Activated naive CD4-positive, alpha-beta T cell treated with Interleukin-2 at 50 U/mL for 16 hours (primary cell): ENCODE data around the gene PNRC1.
"Not testable (repeated sequence)": the region's sequence is repeated elsewhere in the genome, so short reads cannot be mapped to it uniquely, and the experiment has no call there.

Source experiments
- DNase-seq: peaks from one replicate; pipeline ENCODE4 v3.0.0-alpha.2; 2020

The PNRC1 gene

GRCh38 chr6:89063881-89064280 is 16.7 kb upstream of the PNRC1 start:
- DNase-seq, result no peak

DNA sequence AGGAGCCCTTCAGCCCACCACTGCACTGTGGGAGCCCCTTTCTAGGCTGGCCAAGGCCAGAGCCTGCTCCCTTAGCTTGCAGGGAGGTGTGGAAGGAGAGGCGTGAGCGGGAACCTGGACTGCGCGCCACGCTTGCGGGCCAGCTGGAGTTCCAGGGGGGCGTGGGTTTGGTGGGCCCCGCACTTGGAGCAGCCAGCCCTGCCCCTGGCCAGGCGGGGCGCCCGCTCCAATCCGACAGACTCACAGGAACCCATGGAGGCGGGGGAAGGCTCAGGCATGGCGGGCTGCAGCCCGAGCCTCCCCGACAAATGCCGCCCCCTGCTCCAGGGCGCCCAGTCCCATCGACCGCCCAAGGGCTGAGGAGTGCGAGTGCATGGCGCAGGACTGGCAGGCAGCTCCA is 15.6 kb upstream of the PNRC1 start:
- DNase-seq, result not testable (repeated sequence)

GRCh38 chr6:89066121-89066520 is 14.4 kb upstream of the PNRC1 start:
- not testable (repeated sequence) for DNase-seq

DNA sequence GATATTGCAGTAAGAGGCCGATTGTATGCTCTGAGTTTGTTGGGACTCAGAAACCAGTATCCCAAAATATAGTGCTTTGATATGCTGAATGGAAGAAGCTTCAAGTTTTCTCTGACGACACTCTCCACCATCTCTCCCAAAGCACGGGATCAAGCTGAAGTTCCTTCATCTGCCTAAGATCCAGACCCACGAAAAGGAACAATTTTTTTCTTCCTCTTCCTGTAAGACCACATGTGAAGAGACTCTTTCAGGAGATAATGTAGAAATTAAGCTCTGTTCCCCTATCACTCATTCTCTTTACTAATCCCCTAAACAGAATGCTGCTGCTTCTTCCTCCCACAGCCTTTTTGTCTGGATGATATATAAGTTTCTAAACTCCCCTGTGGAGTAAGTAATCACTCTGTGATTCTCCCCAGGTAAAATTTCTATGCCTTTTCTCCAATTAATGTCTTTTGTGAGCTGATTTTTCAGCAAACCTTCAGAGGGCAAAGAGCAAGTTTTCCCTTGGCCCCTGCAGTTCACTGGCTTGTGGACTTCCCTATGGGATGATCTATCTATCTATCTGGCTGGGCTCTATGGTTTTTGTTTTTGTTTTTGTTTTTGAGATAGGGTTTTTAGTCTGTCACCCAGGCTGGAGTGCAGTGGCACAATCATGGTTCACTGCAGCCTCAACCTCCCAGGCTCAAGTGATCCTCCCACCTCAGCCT is 13.5 kb upstream of the PNRC1 start:
- no peak for DNase-seq

DNA sequence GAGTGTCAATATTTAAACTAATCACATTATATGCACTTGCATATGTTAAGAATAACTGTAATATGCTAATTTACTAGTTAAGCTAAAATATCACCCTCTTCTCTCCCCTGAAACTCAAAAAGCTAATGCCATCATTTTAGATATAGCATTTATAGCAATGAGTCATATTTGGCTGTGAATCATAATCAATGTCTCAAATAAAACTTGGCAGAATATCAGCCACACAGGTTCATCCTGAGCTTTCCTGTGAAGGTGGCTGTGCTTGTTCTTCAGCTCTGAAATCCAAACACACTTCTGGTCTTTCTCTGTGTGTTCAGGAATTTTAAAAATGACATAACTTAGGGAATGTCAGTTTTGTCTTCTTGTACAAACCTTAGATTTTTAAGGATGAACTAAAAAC is 12.8 kb upstream of the PNRC1 start:
- no peak for DNase-seq

- no peak for DNase-seq
Observed at GRCh38 chr6:89068695-89069094, 11.9 kb upstream of the PNRC1 start.

DNA sequence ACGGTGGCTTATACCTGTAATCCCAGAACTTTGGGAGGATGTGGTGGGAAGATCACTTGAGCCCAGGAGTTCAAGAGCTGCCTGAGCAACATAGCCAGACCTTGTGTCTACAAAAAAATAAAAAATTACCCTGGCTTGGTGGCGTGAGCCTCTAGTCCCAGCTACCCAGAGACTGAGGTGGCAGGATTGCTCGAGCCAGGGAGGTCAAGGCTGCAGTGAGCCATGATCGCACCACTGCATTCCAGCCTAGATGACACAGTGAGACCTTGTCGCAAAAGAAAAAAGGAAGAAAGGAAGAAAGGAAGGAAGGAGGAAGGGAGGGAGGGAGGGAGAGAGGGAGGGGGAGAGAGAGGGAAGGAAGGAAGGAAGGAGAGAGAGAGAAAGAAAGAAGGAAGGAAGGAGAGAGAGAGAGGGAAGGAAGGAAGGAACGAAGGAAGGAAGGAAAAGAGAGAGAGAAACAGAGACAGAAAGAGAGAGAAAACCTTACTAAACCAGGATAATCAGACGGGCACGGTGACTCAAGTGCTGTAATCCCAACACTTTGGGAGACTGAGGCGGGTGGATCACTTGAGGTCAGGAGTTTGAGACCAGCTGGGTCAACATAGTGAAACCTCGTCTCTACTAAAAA is 10.9 kb upstream of the PNRC1 start:
- DNase-seq, result no peak

DNA sequence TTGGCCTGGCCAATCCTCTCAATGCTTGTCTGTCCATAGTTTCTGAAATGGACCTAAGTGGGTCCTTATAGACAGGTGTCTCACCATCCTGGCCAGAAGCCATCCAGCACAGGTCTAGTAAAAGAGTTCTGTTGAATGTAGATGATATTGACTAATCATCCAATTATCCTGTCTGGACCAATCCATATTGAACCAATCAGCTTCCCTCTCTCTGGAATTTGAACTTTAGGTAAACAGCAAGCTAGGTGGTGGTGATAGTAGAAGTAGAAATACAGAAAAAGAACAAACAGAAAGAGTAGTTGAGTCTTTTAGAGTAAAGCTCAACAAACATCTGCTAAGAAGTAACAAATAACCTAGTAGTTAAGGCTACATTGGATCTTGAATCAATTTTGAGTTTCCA is 9.5 kb upstream of the PNRC1 start:
- DNase-seq, result no peak

DNA sequence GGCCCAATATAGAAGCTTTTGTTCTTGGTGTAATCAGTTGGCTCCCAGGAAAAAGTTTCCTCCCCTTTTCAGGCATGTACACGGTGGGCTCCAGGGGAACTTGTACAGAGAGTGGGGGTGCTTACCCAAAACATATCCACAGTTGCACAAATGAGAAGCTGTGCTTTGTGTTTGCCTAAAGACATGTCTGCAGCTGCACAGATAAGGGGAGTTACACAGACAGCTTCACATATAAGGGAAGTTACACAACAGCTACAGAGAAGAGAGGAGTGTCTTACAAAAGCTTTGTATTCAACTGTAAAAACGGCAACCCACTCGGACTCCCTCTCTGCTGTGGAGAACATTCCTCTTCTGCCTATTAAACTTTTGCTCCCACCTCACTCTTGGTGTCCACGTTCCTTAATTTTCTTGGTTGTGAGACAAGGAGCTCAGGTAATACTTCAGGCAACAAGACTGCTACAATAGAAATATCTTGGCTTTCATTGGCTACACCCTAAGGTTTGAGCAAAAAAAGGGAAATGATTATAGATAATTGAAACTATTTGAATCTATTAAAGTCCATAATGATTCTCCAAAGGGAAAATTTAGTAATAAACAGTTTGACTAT is 7.4 kb upstream of the PNRC1 start:
- no peak for DNase-seq

DNA sequence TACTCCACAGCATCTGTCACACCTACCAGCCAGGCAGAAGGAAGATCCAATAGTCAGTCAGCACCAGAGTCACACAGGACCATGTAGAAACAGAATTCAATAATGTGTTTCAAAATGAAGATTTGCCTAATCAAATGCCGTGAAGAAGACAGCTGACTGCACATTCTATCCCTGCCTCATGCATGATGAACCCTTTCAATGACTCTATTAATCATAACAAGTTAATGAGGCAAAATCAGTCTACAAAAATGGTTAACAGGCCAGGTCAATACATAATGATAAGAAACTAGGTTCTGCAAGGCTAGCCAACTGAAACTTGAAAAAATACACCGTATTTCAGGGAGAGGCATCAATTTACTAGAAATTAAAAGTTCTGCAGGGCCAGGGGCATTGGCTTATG is 6.7 kb upstream of the PNRC1 start:
- DNase-seq, result no peak

- peak; percentile 60 for DNase-seq
Observed at GRCh38 chr6:89079511-89080234, 878 bp upstream of the PNRC1 start.

- DNase-seq, result no peak
Observed at GRCh38 chr6:89081129-89081422, 525 bp downstream of the PNRC1 start.

DNA sequence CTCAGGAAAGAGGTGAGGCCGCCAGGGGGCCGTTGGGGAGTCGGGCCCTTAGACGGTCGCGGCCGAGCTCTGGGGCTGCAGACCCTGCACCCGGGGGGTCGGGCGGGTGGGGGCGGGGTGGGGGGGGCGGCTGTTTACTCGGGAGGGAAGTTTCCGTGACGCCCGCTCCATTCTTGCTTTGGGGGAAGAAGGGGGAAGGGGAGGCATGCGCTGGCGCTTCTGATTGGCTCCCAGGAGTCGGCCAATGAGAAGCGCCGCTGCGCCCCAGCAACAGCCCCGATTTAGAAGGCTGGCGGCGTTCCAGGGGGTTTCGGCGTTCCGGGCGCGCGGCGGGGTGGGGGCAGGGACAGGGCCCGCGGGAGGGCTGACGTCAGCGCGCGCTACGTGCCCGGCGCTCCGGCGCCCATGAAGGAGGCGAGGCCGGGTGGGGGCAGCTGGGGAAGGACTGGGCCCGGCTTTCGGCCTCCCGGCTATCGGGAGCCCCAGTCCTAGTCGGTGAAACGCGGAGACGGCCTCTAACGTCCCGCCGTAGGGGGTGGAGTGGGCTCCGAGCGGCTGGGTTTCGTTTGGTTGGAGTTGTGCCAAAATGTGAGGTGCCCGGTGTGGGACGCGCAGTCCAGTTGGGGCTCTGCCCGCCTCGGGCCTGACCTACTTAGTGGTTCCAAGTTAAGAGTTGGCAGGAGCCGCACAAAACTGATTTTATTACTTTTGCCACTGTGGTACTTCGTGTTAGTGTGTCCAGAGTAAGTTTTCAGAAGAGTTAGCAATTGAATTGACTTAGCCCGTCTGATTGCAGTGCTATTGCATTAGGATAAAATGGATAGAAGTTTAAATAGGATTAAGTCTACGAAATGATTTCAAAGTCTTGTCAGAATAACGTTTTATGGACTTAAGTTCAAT is 1.1 kb downstream of the PNRC1 start:
- peak; percentile 98 for DNase-seq

DNA sequence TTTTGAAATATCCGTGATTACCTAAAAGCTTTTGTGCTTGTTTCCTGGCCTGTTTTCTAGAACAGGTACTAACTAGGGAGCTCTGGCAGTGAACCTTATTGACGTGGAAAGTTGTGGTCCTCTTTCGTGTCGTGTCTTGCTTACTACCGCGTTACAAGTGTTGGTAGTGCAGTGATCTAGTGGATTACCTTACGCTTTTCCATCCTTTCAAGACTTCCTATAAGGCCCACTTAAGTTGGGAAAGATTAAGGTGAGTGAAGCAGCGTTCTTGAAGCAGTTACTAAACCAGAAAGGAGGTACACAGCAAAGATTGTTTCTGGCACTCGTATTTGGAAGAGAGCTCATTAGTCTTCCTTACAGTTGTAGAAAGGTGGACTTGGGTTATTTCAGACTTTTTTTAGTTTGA is 1.9 kb downstream of the PNRC1 start:
- no peak for DNase-seq

DNA sequence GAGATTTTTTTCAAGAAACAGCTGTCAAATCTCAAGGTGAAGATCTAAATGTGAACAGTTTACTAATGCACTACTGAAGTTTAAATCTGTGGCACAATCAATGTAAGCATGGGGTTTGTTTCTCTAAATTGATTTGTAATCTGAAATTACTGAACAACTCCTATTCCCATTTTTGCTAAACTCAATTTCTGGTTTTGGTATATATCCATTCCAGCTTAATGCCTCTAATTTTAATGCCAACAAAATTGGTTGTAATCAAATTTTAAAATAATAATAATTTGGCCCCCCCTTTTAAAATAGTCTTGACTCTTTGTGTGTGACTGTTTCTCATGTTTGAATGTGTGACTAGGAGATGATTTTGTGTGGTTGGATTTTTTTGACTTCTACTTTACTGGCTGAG is 4.0 kb downstream of the PNRC1 start:
- DNase-seq, result no peak

GRCh38 chr6:89084954-89085353 is 4.4 kb downstream of the PNRC1 start:
- DNase-seq, result no peak

GRCh38 chr6:89085409-89086205 is 5.1 kb downstream of the PNRC1 start:
- no peak for DNase-seq

- DNase-seq, result no peak
Observed at GRCh38 chr6:89087881-89088280, 7.3 kb downstream of the PNRC1 start.

- no peak for DNase-seq
Observed at GRCh38 chr6:89098461-89098860, 17.9 kb downstream of the PNRC1 start.

DNA sequence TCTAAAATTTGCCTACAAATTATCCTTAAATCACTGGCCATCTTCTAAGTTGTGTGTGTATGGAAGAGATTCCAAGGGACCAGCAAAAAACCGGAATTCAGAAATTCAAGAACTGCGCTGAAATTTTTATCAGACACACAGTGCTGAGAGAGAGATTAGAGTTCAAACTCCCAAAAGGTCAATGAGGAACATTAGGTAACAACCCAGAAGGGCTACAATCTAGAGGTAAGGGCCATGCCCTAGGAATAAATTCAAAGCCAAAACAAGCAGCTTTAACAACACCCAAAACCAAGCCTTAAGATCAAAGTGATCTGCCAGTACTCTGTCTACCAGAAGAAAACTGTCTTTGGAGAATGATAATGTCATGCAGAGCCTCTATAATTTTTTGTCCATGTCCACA is 19.6 kb downstream of the PNRC1 start:
- no peak for DNase-seq

DNA sequence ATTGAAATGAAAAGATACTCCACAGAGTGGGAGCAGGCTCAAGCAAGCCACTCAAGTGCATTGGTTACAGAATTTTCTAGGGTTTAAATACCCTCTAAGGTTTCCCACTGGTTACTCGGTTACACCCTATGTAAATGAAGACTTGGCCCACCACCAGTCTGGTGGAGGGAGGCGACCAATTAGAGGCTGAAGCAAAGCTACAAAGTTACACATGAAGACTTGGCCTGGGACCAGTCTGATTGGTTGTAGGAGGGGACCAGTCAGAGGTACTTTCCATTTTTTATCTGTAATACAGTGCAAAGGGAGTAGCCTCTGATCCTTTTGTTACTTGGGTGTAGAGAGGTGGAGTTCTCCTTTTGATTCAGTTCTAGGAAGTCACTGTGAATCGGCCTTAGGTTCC is 29.7 kb downstream of the PNRC1 start:
- no peak for DNase-seq

- DNase-seq, result no peak
Observed at GRCh38 chr6:89111933-89112332, 31.4 kb downstream of the PNRC1 start.
